Skin of body (tissue), 2 donors: ENCODE results near the gene DHRSX. TPM values are rescaled to one million over a fixed set of nuclear protein-coding genes. Genes with fewer than 3 reads are reported as not detected.
"Not testable (repeated sequence)": the region's sequence is repeated elsewhere in the genome, so short reads cannot be mapped to it uniquely, and the experiment has no call there.

Experiments used
- DNase-seq: peaks from one replicate; lab custom pipeline; 2025; lab: John Stamatoyannopoulos, UW
- total RNA-seq: library from RNA; depleted of rRNA; stranded (reverse); fragments of >200 nt; gene quantifications from one replicate; pipeline ENCODE4 v1.2.3, GENCODE V29; 2014

DHRSX gene
- total RNA-seq, 1 donor from 2014 or later, result 16.1 TPM

DNA sequence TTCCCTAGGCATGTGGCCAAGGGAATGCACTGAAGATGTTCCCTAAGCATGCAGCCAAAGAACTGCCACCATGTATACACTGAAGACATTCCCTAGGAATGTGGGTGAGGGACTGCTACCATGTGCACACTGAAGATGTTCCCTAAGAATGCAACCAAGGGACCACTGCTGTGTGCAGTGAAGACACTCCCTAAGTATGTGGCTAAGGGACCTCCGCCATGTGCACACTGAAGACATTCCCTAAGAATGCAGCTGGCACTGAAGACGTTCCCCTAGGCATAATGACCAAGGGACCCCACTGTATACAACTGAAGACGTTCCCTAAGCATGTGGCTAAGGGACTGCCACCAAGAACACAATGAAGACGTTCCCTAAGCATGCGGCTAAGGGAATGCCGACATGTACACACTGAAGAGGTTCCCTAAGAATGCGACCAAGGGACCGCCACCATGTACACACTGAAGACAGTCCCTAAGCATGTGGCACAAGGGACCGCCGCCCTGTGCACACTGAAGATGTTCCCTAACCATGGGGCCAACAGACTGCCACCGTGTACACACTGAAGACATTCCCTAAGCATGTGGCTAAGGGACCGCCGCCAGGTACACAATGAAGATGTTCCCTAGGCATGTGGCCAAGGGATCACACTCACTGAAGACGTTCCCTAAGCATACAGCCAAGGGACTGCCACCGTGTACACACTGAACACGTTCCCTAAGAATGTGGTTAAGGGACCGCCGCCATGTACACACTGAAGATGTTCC is 25.6 kb downstream of the DHRSX start:
- no peak for DNase-seq

DNA sequence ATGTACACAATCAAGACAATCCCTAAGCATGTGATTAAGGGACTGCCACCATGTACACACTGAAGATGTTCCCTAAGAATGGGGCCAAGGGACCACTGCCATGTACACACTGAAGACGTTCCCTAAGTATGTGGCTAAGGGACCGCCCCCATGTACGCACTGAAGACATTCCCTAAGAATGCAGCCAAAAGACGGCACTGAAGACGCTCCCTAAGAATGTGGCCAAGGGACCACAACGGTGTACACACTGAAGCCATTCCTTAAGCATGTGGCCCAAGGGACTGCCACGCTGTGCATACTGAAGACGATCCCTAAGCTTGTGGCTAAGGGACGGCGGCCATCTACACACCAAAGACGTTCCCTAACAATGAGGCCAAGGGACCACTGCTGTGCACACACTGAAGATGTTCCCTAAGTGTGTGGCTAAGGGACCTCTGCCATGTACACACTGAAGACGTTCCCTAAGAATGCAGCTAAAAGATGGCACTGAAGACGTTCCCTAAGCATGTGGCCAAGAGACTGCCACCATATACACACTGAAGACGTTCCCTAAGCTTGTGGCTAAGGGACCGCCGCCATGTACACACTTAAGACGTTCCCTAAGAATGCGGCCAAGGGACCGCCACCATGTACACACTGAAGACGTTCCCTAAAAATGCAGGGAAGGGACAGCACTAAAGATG is 26.4 kb downstream of the DHRSX start:
- no peak for DNase-seq

DNA sequence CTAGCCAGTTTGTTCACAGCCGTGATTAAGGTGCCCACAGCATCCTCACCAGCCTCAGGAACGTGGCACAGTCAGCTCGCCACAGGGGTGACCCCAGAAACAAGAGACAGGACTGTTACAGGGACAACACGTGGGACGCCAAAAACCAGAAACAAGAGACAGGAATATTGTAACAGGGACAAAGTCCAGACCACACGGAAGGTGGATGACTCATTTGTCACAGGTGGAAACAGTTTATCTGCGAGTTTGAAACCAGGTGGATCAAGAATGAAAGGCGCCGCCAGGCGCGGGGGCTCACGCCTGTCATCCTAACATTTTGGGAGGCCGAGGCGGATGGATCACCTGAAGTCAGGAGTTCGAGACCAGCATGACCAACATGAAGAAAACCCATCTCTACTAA is 27.7 kb downstream of the DHRSX start:
- DNase-seq, result not testable (repeated sequence)

DNA sequence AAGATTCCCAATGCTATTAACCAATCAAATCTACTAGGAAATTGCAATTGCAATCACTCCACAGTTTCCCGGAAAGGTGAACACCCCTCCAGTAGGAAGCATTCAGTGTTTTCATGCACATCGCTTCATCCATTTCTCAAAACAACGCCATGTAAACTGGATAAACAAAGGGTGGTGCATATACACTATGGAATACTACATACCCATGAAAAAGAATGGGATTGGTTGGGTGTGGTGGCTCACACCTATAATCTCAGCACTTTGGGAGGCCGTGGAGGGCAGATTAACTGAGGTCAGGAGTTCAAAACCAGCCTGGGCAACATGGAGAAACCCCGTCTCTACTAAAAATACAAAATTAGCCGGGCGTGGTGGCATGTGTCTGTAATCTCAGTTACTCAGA is 29.1 kb downstream of the DHRSX start:
- no peak for DNase-seq

DNA sequence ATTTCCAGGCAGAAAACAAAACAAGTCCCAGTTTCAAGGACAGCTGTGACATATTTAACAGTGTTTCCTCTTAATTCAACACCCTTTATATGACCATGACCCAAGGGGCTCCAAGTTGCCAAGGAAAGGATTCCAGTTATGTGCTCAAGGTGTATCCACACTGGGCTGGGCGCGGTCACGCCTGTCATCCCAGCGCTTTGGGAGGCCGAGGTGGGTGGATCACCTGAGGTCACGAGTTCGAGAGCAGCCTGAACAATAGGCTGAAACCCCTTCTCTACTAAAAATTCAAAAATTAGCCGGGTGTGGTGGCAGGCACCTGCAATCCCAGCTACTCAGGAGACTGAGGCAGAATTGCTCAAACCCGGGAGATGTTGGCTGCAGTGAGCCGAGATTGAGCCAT is 29.6 kb downstream of the DHRSX start:
- DNase-seq, result not testable (repeated sequence)

DNA sequence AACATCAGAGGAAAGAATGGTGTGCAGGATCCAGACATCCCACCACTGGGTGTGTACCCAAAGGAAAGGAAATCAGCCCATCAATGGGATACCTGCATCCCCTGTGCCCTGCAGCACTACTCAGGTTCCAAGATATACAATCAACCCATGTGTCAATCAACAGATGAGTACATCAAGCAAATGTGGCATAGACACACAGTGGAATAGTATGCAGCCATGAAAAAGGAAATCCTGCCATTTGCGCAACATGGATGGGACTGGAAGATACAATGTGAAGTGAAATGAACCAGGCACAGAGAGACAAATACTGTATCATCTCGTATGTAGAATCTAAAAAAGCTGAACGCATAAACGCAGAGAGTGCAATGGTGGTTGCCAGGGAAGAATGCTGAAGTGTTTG is 30.9 kb downstream of the DHRSX start:
- not testable (repeated sequence) for DNase-seq

DNA sequence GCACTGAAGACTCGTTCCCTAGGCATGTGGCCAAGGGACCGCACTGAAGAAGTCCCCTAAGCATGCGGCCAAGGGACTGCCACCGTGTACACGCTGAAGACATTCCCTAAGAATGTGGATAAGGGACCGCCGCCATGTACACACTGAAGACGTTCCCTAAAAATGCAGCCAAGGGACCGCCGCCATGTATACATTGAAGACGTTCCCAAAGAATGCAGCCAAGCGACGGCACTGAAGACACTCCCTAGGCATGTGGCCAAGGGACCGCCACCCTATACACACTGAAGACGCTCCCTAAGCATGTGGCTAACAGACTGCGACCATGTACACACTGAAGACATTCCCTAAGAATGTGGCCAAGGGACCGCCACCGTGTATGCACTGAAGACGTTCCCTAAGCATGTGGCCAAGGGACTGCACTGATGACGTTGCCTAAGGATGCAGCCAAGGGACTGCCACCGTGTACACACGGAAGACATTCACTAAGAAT is 31.5 kb downstream of the DHRSX start:
- no peak for DNase-seq

DNA sequence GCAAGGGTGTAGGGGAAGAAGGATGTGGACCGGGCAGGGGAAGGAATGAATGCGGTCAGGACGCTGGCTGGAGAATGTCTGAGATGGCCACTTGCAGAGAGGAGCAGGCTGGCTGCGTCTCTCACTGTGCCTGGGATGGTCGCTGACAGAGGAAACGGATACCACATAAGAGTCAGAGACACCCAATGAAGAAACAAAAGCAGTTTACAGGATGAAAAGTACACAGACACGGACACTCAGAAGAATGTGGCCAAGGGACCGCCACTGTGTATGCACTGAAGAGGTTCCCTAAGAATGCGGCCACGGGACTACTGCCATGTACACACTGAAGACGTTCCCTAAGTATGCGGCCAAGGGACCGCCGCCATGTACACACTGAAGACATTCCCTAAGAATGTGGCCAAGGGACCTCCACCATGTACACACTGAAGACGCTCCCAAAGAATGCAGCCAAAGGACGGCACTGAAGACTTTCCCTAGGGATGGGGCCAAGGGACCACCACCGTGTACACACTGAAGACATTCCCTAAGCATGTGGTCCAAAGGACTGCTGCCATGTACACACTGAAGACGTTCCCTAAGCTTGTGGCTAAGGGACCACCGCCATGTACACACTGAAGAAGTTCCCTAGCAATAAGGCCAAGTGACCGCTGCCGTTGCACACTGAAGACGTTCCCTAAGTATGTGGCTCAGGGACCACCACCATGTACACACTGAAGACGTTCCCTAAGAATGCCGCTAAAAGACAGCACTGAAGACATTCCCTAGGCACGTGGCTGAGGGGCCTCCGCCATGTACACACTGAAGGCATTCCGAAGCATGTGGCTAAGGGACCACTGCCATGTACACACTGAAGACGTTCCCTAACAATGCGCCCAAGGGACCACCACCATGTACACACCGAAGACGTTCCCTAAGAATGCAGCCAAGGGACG is 32.2 kb downstream of the DHRSX start:
- no peak for DNase-seq

DNA sequence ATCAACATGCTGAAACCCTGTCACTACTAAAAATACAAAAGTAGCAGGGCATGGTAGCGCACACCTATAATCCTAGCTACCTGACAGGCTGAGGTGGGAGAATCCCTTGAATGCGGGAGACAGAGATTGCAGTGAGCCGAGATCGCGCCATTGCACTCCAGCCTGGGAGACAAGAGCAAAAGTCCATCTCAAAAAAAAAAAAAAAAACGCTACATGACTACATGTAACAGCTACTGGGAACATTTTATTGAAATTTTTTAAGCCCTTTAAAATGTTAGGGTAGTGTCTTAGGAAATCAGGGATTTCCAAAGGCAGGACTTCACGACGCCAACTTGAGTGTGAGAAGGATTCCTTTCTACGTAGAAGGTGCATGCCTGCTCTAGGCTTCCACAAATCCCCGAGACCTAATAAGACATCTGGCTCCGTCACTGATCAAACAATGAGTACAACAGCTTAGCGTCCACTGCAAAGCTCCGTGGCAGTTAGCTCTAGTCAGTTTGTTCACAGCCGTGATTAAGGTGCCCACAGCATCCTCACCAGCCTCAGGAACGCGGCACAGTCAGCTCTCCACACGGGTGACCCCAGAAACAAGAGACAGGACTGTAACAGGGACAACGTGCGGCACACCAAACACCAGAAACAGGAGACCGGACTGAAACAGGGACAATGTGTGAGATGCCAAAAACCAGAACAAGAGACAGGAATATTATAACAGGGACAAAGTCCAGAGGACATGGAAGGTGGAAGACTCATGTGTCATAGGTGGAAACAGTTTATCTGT is 33.7 kb downstream of the DHRSX start:
- DNase-seq, result no peak

DNA sequence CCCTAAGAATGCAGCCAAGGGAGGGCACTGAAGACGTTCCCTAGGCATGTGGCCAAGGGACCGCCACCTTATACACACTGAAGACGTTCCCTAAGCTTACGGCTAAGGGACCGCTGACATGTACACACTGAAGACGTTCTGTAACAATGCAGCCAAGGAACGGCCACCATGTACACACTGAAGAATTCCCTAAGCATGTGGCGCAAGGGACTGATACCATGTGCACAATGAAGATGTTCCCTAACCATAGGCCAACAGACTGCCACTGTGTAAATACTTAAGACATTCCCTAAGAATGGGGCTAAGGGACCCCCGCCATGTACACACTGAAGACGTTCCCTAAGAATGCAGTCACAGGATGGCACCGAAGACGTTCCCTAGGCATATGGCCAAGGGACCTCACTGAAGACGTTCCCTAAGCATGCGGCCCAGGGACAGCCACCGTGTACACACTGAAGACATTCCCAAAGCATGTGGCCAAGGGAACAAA is 36.1 kb downstream of the DHRSX start:
- no peak for DNase-seq

DNA sequence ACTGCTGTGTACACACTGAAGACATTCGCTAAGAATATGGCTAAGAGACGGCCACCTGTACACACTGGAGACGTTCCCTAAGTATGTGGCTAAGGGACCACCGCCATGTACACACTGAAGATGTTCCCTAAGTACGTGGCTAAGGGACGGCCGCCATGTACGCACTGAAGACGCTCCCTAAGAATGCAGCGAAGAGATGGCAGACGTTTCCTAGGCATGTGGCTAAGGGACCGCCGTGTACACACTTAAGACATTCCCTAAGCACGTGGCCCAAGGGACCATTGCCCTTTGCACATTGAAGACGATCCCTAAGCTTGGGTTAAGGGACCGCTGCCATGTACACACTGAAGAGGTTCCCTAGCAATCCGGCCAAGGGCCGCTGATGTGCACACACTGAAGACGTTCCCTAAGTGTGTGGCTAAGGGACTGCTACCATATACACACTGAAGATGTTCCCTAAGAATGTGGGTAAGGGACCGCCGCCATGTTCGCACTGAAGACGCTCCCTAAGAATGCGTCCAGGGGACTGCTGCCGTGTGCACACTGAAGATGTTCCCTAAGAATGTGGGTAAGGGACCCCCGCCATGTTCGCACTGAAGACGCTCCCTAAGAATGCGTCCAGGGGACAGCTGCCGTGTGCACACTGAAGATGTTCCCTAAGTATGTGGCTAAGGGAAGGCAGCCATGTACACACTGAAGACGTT is 36.7 kb downstream of the DHRSX start:
- no peak for DNase-seq

DNA sequence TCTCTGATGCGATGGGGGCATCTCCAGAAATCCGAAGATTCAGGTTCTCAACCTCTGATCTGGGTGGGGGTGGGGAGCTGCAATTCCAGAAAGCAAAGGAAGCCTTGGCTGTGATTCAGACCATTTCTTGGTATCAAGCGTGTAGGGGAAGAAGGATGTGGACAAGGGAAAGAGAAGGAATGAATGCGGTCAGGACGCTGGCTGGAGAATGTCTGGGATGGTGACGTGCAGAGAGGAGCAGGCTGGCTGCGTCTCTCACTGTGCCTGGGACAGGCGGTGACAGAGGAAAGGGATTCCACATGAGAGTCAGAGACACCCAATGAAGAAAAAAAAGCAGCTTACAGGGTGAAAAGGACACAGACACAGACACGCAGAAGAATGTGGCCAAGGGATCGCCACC is 37.3 kb downstream of the DHRSX start:
- DNase-seq, result not testable (repeated sequence)

DNA sequence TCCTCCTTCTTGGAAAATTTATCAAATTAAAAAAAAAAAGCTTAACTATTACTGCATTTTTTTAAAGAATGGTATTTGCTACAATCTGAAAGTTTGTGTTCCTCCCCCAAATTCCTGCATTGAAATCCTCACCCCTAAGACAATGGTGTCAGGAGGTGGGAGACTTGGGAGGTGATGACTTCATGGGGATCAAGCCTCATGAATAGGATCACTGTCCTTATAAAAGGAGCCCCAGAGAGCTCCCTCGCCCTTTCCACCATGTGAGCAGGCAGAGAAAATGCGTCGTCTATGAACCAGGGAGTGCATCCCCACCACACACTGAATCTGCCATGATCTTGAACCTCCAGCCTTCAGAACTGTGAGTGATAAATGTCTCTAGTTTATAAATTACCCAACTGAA is 38.0 kb downstream of the DHRSX start:
- no peak for DNase-seq

DNA sequence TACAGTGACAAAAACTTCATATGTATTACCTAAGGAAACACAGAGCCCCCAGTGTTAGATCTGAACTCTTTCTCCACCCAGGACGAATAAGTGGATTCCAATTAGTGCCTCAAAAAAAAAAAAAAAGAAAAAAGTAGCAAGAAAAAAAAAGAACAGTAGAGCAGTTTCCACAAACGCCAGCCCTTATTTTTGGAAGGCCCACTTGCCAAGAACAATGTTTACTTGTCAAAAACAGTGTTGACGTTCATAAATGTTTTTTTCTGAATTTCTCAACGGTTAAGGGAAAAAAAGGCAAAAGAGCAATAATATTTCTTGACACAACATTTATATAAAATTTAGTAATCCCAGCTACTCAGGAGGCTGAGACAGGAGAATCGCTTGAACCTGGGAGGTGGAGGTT is 38.7 kb downstream of the DHRSX start:
- no peak for DNase-seq

DNA sequence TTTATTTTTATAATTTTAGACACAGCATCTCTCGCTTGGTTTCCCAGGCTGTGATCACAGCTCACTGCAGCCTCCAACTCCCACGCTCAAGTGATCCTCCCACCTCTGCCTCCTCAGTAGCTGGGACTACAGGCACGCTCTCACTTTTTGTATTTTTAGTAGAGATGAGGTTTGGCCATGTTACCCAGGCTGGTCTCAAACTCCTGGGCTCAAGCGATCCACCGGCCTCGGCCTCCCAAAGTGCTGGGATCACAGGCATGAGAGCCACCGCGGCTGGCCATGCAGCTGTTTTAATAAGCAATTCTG is 39.1 kb downstream of the DHRSX start:
- no peak for DNase-seq

DNA sequence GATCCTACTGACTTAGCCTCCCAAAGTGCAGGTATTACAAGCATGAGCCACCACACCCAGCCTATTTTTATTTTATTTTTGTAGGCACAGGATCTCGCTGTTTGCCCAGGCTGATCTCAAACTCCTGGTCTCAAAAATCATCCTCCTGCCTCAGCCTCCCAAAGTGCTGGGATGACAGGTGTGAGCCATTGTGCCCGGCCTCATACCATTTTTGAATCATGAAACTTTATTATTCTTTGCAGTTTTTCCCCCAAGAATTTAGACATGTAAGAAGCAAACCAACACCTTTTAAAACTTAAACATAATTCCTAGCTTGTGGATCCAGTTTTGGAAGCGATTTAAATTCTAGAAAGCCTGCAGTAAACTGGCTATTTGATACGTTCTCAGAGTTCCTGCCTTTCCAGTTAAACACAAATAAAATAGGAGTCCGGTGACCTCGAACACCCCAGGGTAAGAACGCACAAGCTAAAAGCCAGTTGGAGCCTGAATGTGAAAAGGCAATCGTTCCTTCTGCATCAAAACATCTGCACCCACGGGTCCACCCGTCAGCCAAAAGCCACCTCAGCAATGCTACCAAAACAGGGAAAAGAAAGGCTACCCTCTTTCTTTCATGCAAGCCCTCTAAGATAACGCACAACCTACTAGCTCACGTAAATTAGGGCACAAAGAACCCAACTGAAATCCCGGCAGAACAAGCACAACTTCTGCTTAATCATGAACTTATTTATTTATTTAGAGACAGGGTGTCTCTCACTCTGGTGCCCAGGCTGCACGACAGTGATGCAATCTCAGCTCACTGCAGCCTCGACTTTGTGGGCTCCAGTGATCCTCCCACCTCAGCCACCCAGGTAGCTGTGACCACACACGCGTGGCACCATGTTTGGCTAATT is 39.7 kb downstream of the DHRSX start:
- DNase-seq, result not testable (repeated sequence)

DNA sequence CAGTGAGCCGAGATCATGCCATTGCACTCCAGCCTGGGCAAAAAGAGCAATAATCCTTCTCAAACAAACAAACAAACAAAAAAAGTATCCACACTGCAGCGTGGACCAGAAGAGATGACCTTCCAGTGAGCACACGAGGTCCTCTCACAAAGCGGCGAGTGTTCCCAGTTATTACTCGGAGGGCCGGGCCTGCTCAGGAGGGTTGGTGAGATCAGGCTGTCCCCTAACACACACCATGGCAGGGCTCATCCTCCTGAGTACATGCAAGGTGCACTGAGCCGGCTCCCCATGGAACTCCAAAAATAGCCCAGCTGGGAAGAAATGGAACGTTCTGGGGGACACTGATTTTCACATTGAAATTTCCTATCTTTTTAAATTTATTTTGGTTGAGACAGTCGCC is 40.7 kb downstream of the DHRSX start:
- not testable (repeated sequence) for DNase-seq

DNA sequence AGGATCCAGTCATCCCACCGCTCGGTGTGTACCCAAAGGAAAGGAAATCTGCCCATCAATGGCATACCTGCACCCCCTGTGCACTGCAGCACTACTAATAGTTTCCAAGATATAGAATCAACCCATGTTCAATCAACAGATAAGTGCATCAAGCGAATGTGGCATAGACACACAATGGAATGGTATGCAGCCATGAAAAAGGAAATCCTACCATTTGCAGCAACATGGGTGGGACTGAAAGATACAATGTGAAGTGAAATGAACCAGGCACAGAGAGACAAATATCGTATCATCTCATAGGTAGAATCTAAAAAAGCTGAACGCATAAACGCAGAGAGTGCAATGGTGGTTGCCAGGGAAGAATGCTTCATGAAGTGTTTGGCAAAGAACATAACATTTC is 42.5 kb downstream of the DHRSX start:
- no peak for DNase-seq
